WI38 (cell line): ENCODE measurements around the gene ZNF25.
"Not testable (repeated sequence)": the region's sequence is repeated elsewhere in the genome, so short reads cannot be mapped to it uniquely, and the experiment has no call there.

Experiments used
- H3K4me3 ChIP-seq: 2 replicates; pipeline ENCODE4 v1.5.1; 2011; ENCODE audit warnings: low read depth, mild to moderate bottlenecking, control low read depth, low read length
- CTCF ChIP-seq: IDR thresholded peaks from 2 replicates; pipeline ENCODE4 v1.5.1; 2012; ENCODE audit warnings: low read depth, mild to moderate bottlenecking, control low read depth, low read length

ZNF25 gene

DNA sequence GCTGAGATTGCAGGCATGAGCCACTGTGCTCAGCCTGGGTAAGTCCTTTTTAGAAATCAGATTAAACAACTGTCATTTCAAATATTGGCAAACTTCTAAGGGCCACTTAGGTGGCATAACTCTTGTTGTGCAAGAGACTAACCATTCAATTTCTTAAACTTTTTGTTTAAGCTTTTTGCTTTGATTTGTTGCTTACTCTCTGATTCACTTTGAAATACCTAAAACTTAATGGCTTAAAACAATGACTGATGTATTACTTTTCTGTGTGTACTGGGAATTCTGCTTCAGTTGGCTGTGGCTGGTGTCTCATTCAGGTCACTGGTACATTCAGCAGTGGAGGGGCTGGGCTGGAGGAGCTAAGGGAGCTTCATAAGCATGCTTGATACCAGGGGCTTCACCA lies 28.9 kb downstream of the ZNF25 start:
- no peak for TF ChIP-seq CTCF
- H3K4me3 ChIP-seq, result no peak overlapping the region

- H3K4me3 ChIP-seq, result no peak overlapping the region
- no peak for TF ChIP-seq CTCF
Measured at GRCh38 chr10:37937864-37938263, 38.6 kb downstream of the ZNF25 start.

DNA sequence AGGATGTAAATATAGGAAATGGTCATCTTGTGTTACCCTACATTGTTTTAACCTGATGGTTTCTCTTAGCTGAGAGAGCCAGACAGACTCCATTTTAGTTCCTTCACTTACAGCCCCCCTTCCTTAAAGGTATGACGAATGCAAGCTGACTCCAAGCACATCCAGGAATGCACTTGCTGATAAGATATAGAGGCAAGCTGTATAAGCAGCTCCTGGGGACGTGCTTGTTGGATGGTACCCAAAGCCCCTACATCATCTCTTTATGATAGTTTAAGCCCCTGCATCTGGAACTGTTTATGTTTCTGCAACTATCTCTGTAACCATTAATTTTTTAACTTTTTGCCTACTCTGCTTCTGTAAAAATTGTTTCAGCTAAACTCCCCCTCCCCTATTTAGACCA lies 41.7 kb downstream of the ZNF25 start:
- no peak overlapping the region for H3K4me3 ChIP-seq
- no peak for TF ChIP-seq CTCF

DNA sequence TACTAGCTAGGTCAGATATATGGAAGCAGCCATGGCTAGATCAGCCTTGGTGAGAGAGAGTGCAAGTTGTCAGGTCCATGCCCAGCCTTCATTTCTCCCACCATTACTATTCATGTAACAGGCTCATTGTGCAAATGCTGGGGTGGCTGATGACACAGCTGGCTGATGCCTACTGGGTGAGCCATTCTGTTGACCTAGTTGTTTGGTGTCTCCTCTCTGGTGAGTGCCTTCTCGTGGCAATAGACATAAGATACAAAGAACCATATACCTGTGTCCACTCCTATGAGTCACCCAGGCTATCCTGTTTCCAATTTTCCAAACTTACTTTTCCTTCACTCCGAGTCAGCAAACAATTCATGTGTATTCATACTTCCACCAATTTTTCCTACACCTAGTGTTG lies 46.0 kb downstream of the ZNF25 start:
- no peak overlapping the region for H3K4me3 ChIP-seq
- no peak for TF ChIP-seq CTCF

DNA sequence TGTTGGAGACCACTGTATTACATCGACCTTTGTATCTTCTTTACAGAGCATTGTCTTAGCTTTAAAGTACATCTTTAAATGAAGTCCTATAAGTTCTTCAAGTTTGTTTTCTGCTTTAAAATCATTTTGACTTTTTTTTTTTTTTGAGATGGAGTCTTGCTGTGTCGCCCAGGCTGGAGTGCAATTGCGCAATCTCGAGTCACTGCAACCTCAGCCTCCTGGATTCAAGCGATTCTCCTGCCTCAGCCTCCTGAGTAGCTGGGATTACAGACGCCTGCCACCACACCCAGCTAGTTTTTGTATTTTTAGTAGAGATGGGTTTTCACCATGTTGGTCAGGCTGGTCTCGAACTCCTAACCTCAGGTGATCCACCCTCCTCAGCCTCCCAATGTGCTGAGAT lies 68.3 kb downstream of the ZNF25 start:
- not testable (repeated sequence) for H3K4me3 ChIP-seq

GRCh38 chr10:37906382-37906781 lies 70.1 kb downstream of the ZNF25 start:
- no peak for TF ChIP-seq CTCF
- no peak overlapping the region for H3K4me3 ChIP-seq
